ENCODE measurements around the gene TIRAP. TPM values are rescaled to one million over a fixed set of nuclear protein-coding genes. Genes with fewer than 3 reads are reported as not detected.

The TIRAP gene
- total RNA-seq, 1 donor from 2014 or later = 10.6 TPM

DNA sequence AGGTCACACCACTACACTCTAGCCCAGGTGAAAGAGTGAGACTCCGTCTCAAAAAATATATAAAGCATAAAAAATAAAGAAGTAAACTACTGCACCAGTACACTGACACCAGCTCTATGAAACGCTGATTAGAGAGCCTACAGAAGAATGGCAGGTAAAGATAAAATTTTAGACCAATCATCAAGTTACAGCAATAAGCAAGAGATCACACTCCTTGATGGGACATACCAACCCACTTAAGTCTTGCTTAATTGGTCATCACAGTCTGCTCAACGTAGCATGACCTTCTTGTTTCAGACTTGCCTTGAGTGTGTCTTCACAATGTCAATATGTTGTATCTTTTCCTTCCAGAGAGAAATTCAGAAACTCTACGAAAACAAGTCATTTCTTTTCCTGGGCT is 26.7 kb upstream of the TIRAP start:
- H3K27me3 Mint-ChIP-seq (ENCODE audit: unreplicated experiment) = no peaks in the 10 kb centered on the region
- DNase-seq (ENCODE audit: extremely low spot score, unreplicated experiment) = no peak
- no peak overlapping the region for H3K27ac Mint-ChIP-seq (ENCODE audit: unreplicated experiment)
- H3K9me3 Mint-ChIP-seq (ENCODE audit: unreplicated experiment) = no peaks in the 10 kb centered on the region
- H3K36me3 Mint-ChIP-seq (ENCODE audit: unreplicated experiment) = peaks cover 27% of the 10 kb centered on the region
- TF ChIP-seq, protein P1, sequence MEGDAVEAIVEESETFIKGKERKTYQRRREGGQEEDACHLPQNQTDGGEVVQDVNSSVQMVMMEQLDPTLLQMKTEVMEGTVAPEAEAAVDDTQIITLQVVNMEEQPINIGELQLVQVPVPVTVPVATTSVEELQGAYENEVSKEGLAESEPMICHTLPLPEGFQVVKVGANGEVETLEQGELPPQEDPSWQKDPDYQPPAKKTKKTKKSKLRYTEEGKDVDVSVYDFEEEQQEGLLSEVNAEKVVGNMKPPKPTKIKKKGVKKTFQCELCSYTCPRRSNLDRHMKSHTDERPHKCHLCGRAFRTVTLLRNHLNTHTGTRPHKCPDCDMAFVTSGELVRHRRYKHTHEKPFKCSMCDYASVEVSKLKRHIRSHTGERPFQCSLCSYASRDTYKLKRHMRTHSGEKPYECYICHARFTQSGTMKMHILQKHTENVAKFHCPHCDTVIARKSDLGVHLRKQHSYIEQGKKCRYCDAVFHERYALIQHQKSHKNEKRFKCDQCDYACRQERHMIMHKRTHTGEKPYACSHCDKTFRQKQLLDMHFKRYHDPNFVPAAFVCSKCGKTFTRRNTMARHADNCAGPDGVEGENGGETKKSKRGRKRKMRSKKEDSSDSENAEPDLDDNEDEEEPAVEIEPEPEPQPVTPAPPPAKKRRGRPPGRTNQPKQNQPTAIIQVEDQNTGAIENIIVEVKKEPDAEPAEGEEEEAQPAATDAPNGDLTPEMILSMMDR (IDR thresholded peaks at IDR 0.05) = no peak
- no peak overlapping the region for H3K4me3 Mint-ChIP-seq (ENCODE audit: unreplicated experiment)
- no peaks in the 10 kb centered on the region for H3K4me1 Mint-ChIP-seq (ENCODE audit: unreplicated experiment)

DNA sequence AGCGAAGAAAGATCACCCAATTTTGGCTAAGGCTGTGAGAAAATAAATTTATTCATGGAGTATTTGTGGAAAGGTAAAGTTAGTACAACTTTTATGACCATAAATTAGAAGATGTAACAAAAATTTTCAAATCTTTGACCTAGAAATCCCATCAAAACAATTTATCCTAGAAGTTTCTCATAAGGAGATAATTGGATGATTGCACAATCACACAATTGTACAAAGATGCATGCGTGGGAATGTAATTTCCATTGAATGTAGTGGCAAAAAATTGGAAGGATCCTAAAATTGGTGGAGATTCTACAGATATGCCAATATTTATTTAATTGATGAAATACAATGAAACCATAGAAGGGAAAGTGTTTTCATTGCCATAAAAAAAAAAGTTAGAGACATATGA is 25.7 kb upstream of the TIRAP start:
- H3K36me3 Mint-ChIP-seq (ENCODE audit: unreplicated experiment) = peaks cover 26% of the 10 kb centered on the region
- no peaks in the 10 kb centered on the region for H3K4me1 Mint-ChIP-seq (ENCODE audit: unreplicated experiment)
- DNase-seq (ENCODE audit: extremely low spot score, unreplicated experiment) = no peak
- H3K27ac Mint-ChIP-seq (ENCODE audit: unreplicated experiment) = no peak overlapping the region
- no peaks in the 10 kb centered on the region for H3K27me3 Mint-ChIP-seq (ENCODE audit: unreplicated experiment)
- no peak overlapping the region for H3K4me3 Mint-ChIP-seq (ENCODE audit: unreplicated experiment)
- no peaks in the 10 kb centered on the region for H3K9me3 Mint-ChIP-seq (ENCODE audit: unreplicated experiment)
- TF ChIP-seq, protein P1 (IDR thresholded peaks at IDR 0.05) = no peak

GRCh38 chr11:126257764-126258163 is 25.1 kb upstream of the TIRAP start:
- no peaks in the 10 kb centered on the region for H3K9me3 Mint-ChIP-seq (ENCODE audit: unreplicated experiment)
- H3K27me3 Mint-ChIP-seq (ENCODE audit: unreplicated experiment) = no peaks in the 10 kb centered on the region
- no peak for DNase-seq (ENCODE audit: extremely low spot score, unreplicated experiment)
- H3K4me1 Mint-ChIP-seq (ENCODE audit: unreplicated experiment) = no peaks in the 10 kb centered on the region
- no peak overlapping the region for H3K4me3 Mint-ChIP-seq (ENCODE audit: unreplicated experiment)
- H3K36me3 Mint-ChIP-seq (ENCODE audit: unreplicated experiment) = peaks cover 23% of the 10 kb centered on the region
- TF ChIP-seq, protein P1 (IDR thresholded peaks at IDR 0.05) = no peak
- no peak overlapping the region for H3K27ac Mint-ChIP-seq (ENCODE audit: unreplicated experiment)

DNA sequence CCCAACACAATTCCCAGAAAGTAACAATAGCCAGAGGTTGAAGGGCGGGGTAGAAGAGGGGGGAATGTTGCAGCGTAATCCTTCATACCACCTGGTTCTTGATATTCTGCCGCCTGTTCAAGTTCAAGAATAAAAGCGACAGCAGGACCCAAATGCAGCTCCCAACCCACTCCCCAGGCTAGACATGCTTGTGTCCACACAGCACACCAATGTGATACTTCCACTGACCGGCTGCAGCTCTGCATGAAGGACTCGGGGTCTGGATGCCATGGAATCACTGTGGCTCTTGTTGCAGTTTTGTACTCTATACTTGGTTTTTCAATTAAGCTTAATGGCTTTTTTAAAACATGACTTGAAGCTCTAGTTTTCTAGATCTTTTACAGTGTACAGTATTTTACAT is 20.7 kb upstream of the TIRAP start:
- Mint-ChIP-seq H3K4me1 (ENCODE audit: unreplicated experiment) (peaks cover 2% of the 10 kb centered on the region), H3K27me3 (ENCODE audit: unreplicated experiment) (no peaks in the 10 kb centered on the region), H3K36me3 (ENCODE audit: unreplicated experiment) (peaks cover 39% of the 10 kb centered on the region), H3K27ac (ENCODE audit: unreplicated experiment) (no peak overlapping the region), H3K4me3 (ENCODE audit: unreplicated experiment) (no peak overlapping the region), H3K9me3 (ENCODE audit: unreplicated experiment) (no peaks in the 10 kb centered on the region)
- TF ChIP-seq, protein P1 (IDR thresholded peaks at IDR 0.05) = no peak
- DNase-seq (ENCODE audit: extremely low spot score, unreplicated experiment) = no peak

GRCh38 chr11:126263489-126263888 is 19.4 kb upstream of the TIRAP start:
- H3K27ac Mint-ChIP-seq (ENCODE audit: unreplicated experiment) = no peak overlapping the region
- DNase-seq (ENCODE audit: extremely low spot score, unreplicated experiment) = no peak
- no peak overlapping the region for H3K4me3 Mint-ChIP-seq (ENCODE audit: unreplicated experiment)
- H3K9me3 Mint-ChIP-seq (ENCODE audit: unreplicated experiment) = no peaks in the 10 kb centered on the region
- peaks cover 11% of the 10 kb centered on the region for H3K4me1 Mint-ChIP-seq (ENCODE audit: unreplicated experiment)
- H3K27me3 Mint-ChIP-seq (ENCODE audit: unreplicated experiment) = no peaks in the 10 kb centered on the region
- TF ChIP-seq, protein P1 (IDR thresholded peaks at IDR 0.05) = no peak
- peaks cover 37% of the 10 kb centered on the region for H3K36me3 Mint-ChIP-seq (ENCODE audit: unreplicated experiment)

Measured in osteocyte (in vitro differentiated cells).